ENCODE measurements around the gene ZSWIM6.
"Not testable (repeated sequence)": the region's sequence is repeated elsewhere in the genome, so short reads cannot be mapped to it uniquely, and the experiment has no call there.

Gene ZSWIM6

DNA sequence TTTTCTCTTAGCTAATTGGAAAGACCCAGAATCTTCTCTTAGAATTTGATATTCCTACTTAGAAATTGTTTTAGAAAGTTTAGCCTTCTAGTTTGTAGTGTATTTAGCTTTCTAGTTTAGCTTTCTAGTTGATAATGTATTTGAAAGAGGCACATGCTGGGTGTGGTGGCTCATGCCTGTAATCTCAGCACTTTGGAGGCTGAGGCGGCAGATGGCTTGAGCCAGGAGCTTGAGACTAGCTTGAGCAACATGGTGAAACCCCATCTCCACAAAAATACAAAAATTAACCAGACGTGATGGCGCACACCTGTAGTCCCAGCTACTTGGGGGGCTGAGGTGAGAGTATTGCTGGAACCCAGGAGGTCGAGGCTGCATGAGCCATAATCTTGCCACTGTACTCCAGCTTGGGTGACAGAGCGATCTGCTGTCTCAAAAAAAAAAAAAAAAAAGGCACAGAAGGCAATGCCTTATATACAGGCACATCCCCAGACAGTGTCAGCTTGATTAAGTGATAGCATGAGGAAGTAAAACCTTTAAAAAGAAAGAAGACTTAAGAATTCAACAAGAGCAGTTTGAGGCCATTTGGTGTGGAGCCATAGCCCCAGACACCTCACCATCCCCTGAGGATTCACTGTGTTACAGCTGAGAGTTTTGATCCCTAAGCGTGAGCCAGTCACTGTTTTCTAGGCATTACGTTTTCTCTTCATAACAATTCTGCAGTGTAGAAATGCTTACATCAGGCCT, 34.6 kb downstream of the ZSWIM6 start:
- no peak for DNase-seq

- no peak for DNase-seq
Measured at GRCh38 chr5:61370506-61370905, 38.4 kb downstream of the ZSWIM6 start.

DNA sequence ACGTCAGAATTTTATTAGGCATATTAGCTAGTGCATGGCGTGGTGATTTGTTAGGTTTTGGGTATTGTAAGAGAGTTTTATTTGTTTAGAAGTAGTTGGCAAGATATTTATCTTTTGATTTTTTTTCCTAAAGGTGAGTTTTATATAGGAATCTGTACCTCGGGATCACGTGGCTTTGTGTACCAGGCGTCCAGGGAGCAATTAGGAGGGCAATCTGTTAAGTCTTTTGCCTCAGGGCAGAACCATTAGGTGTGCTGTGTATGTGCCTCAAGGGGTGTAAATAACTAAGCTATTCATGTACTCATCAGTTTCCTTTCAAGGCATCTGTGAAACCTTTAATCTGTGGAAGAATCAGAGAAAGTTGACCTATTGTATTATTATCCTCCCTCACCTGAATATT, 39.4 kb downstream of the ZSWIM6 start:
- no peak for DNase-seq

DNA sequence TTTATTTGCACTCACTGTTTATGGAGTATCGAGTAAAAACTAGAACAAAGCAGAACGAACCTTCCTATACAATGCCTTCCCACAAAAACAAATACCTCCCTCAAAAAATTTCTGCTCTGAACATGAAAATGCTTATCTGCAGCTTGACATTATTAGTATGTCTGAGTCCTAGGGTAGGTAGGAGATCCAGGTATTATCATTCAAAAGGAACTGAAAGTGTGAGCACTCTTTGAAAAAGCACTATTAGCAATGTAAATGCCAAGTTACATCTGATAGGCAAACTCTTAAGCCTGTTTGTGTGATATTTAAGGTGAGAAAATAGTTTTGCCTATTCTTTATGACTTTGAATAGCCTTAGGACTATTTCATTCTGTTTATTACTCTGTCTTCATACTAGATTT, 47.6 kb downstream of the ZSWIM6 start:
- no peak for DNase-seq

DNA sequence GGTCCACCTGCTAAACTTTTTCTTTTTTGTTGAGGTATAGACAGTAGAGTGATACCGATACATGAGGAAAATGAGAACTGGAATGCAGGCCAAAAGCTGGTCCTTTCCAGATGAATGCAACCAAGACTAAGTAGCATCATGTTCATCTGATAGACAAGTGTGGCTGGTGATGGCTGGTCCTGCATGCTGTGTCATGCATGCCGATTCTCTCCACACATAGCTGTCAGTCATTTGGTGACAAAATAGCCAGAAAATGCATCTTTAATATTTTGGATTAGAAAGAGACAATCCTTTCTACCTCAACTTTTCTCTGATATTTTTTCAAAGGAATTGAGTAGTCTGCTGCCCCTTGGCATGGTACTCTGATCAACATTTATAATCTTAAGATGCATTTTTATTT, 49.9 kb downstream of the ZSWIM6 start:
- no peak for DNase-seq

DNA sequence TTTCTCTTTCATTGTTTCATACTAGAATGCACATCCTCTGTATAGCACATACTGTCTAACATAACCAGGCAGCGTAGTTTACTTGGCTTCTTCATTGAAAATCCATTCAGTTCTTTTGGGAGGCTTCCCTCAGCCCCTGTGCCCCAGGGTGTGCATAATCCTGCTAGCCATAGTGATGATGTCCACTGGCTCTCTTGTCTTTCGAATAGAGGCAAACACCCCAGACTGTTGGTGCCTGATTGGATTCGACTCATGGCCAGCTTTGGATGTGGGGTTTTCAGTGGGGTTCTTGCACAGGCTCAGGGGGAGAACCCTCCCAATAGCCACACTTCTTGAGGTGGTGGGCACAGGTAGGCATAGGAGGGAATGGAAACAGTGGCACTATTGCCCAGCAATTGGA, 53.6 kb downstream of the ZSWIM6 start:
- no peak for DNase-seq

DNA sequence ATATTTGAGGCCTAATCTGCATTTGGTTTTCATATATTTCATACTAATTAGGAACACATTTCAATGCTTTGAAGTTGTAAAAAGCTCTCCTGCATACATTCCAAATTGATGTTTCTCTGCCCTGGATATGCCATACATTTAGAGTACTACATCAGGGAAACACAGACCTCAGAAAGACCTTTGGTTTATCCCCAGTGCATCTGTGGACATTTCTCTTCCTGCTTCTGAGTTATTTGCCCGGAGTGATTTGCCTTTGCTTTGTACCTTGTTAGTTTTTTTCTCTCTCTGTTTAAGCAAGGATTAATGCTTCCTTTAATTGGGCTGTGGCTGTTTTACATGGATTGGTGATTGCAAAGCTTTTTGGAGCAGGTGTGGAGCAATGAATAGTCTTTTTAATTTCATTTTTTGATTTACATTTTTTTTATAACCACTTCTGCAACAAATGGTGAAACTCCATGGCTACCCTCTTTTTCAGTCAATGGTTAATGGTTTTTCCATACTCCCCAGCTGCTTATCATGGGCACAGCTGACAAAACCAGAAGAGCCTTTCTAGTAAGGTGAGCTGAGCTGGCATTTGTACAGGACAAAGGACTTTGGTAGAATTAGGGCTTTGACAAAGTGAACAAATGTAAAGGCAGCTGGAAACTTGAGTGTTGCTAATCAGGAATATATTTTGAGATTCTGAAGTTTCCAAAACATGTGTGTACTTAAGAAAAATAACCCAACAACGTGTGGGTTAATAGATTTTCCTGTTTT, 54.2 kb downstream of the ZSWIM6 start:
- DNase-seq = no peak

GRCh38 chr5:61389609-61390008, 57.6 kb downstream of the ZSWIM6 start:
- no peak for DNase-seq

DNA sequence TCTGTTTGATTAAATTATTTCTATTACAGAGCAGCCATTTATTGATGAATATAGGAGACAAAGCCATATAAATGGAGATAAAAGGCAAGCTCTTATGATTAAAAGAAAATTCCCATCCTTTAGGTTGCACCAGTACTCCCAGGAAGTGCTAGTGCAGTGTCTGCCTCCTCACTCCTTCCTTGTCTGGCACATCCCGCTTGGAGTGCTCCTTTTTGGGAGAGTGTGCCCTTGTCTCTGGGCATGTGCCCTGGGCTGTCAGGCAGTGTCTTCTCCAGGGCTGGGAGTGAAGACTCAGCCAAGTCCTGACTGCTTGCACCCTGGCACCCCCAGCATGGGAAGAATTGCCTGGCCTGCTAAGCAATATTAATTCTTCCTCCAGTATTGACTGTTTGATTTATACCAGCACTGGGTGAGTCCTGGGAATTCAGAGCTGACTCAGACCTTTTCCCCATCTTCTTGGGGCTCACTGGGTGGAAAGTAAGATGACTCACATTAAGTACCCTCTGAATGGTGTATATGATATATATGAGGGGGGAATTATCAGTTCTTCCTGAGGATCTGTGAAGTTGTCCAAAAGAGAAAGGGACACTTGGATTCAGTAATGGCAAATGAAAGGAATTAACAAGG, 62.1 kb downstream of the ZSWIM6 start:
- DNase-seq = no peak

DNA sequence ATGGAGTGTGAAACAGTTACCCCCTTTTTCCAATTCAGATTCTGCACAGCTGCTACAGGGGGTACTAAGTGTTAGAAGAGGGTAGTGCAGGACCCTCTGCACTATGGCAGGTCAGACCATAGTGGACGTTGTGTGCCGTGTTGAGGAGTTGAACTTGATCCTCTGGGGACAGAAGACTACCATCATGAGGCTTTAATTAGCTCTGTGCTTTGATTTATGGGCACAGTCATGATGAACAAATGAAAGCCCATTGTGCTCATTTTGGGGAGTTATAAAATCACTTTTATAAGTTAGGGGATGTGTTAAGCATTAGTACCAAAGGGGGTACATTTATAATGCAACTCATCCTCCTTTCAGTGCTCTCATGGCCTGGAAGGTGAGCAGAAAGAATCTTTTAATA, 62.7 kb downstream of the ZSWIM6 start:
- DNase-seq = no peak

DNA sequence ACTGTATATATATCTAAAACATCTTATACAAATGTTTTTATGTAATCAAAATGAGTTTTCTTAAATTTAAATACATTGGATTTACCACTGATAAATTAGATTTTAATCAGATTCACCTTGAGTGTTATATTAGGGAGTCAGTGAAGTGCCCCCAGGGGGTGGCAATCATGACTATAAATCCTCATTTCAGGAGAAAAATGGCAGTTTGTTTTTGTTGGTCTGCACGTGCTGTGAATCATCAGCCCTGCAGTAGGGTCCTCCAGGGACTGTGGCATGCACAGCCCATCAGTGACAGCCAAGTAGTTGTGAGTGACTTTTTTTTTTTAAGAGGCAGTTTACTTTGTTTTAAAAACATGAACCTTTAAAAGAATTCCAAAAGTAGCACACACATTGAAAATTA, 65.2 kb downstream of the ZSWIM6 start:
- no peak for DNase-seq

- no peak for DNase-seq
Measured at GRCh38 chr5:61397937-61398336, 65.9 kb downstream of the ZSWIM6 start.

DNA sequence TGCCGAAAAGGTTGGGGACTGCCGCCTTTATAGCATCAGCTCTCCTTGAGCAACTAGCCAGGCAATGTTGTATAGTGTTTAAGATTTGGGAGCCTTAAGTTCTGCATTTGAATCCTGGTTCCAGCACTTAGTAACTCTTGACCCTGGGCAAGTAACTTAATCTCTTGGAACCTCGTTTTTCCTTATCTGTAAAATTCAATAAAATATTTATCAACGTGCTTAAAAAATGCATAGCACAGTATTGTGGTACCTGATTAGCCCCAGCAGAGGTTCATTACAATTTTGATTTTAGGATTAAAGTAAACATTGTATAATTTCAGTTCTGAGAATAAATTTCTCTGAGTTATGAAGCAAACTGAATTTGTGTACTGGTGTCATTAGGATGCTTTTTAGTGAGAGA, 66.4 kb downstream of the ZSWIM6 start:
- DNase-seq = no peak

GRCh38 chr5:61399679-61400078, 67.6 kb downstream of the ZSWIM6 start:
- no peak for DNase-seq

DNA sequence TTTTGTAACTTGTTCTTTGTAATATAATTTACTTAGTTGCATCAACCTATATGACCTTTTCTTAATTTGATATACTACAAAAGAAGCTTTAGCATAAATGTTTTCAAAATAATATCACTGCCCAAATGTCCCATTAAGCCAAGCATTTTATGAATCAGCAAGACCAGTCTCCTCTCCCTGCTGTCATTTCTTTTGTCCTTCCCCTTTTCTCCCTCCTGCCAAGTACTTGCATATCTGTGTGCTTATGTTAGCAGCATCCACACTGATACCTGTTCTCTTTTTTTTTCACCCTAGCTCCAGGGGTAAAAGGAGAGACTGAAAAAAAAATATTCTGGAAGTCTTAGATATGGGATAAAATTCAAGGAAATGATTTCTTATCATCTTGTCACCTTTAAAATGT, 69.7 kb downstream of the ZSWIM6 start:
- DNase-seq = no peak

GRCh38 chr5:61402244-61402823, 70.3 kb downstream of the ZSWIM6 start:
- no peak for DNase-seq

DNA sequence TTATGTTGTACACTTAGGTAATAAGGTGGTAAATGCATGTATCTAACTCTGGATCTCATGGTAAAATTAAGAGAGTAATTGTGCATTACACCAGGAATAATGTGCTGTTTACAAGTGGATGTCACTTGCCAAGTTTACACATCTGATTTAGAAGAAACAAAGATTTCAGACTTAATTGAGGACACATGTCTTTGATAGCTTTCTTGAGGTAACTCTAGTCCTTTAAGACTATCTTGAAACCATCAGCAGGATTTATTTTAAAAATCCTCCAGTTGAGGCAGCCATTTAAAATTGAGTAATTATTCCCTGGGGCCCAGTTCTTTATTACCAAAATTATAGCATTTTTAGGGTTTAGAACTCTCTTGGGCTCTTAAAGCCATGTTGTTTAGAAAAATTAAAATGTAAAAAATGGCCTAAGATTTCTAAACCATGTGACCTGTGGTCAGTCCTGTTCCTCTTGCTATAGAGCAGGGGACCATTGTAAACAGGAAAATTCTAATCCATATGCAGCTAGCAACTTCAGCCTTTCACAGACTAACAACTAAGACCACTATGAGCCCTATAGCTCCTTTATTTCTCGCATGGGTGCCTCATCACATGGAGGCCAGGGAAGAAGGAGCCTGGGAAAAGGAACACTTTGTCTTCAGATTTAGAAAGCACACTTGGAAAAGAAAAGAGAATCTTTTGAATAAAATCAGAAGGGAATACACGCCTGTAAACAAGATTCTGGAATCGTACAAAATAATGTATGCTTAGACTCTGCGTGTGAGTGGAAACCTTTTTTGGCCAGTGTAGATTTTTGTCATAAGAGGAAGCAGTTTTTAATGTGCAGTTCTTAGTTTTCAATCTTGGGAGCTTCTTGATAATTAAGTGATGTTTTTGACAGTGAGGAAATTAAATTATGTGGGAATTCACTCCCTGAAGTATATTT, 71.2 kb downstream of the ZSWIM6 start:
- DNase-seq = no peak

- DNase-seq = no peak
Measured at GRCh38 chr5:61405511-61406295, 73.6 kb downstream of the ZSWIM6 start.

DNA sequence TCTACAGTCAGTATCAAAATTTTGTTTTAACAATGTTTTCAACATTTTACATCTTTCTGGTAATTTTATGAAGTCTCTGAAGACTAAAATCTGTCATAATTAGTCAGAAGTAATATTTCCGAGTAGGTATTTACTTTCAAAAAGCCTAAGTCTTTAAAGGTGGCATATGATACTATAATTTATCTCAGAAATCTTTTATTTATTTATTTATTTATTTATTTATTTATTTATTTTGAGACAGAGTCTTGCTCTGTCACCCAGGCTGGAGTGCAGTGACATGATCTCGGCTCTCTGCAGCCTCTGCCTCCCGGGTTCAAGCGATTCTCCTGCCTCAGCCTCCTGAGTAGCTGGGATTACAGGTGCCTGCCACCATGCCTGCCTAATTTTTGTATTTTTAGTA, 74.4 kb downstream of the ZSWIM6 start:
- not testable (repeated sequence) for DNase-seq

- DNase-seq = no peak
Measured at GRCh38 chr5:61407706-61408270, 75.7 kb downstream of the ZSWIM6 start.

- peak; percentile 96 to 97 for DNase-seq
Measured at GRCh38 chr5:61408476-61409168, 76.6 kb downstream of the ZSWIM6 start.
